ENCODE results near the gene VPS51.

The VPS51 gene

DNA sequence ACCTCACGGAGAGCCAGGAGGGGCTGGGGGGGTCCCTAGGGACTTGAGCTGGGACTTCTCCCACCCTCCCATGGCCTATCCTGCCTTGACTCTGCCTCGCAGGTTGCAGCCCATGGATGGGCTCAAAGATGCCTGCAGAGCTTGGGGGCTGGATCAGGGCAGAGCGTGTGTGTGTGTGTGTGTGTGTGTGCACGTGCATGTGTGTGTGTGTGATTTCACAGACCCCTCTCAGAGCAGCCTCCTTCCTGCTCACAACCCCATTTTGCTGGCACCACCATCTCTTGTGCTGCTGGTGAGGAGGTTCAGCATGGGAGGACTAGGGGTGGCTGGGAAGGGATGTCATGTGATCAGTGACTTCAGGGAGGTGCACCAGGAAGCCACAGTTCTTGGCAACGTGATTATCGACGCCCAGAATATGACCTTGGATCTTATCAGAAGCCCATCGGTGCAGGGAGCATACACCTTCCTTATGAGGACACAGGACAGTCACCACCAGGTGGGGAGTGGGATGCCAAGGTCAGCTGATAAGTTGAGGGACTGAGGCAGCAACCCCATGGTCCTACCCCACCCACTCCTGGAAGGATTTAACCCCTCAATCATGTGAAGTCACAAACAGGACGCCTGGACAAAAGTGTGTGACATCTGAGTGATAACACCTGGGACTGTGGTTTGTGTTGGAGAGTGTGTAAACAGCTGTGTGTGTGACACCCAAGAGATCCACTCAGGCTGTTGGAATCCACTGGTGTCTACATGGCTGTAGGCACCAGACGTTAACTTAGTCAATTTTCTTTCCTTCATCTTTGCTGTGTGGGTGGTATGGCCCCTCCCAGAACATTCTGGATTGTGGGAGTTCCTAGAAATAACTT lies 35.8 kb upstream of the VPS51 start:
- no peak overlapping the region for H3K27ac ChIP-seq (ENCODE audit: low read depth, low read length)
- no peaks in the 10 kb centered on the region for H3K4me1 ChIP-seq (ENCODE audit: insufficient read depth, low read length)
- H3K27me3 ChIP-seq (ENCODE audit: insufficient read depth, low read length): no peaks in the 10 kb centered on the region
- no peak overlapping the region for H3K4me3 ChIP-seq (ENCODE audit: low read length)
- WGBS: 89% methylated on average over 9 of the region's 10 CpGs
- H3K9me3 ChIP-seq (ENCODE audit: insufficient read depth, low read depth, low read length): no peaks in the 10 kb centered on the region
- H3K9ac ChIP-seq (ENCODE audit: low read depth, low read length): no peak overlapping the region
- no peaks in the 10 kb centered on the region for H3K36me3 ChIP-seq (ENCODE audit: insufficient read depth, low read length)

DNA sequence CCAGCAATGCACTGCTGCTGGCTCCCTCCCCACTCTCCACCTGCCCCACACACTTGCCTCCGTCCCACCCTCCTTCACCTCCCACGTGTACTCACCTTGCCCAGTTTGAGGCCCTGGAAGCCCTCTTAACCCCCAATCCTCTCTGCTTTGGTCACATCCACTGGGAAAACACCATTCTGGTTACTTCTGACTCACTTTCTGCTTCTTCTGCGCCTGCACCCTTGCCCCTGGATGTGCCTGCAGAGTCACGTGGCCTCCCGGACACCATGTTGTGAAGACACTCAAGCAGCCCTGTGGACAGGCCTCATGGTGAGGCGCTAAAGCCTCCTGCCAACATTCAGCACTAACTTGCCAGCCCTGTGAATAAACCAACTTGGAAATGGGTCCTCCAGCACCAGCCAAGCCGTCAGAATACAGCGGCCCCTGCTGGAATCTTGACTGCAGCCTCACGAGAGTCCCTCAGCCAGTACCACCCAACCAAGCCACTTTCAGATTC lies 35.1 kb upstream of the VPS51 start:
- Histone ChIP-seq H3K9ac (ENCODE audit: low read depth, low read length) (no peak overlapping the region), H3K4me3 (ENCODE audit: low read length) (no peak overlapping the region), H3K9me3 (ENCODE audit: insufficient read depth, low read depth, low read length) (no peaks in the 10 kb centered on the region), H3K27ac (ENCODE audit: low read depth, low read length) (no peak overlapping the region), H3K4me1 (ENCODE audit: insufficient read depth, low read length) (no peaks in the 10 kb centered on the region), H3K36me3 (ENCODE audit: insufficient read depth, low read length) (no peaks in the 10 kb centered on the region), H3K27me3 (ENCODE audit: insufficient read depth, low read length) (no peaks in the 10 kb centered on the region)
- WGBS: 70% methylated on average over 9 of the region's 9 CpGs

DNA sequence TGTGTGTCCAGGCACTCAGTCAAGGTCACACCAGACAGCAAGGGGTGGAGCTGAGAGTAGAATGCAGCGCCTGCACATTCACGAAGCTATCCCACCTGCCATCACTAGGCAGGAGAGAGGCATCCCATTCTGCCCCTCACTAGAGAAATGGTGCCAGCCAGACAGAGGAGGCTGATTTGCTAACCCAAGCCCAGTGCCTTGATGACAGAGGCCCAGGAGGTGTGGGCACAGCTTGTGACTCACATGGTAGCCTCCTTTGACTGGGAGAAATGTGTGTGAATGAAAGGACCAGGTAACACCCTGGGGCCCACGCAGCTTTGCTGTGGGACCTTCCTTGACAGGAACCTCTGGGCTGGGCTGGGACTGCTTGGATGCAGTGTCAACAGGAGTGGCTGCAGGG lies 32.5 kb upstream of the VPS51 start:
- Histone ChIP-seq H3K27me3 (ENCODE audit: insufficient read depth, low read length) (no peaks in the 10 kb centered on the region), H3K9ac (ENCODE audit: low read depth, low read length) (no peak overlapping the region), H3K4me1 (ENCODE audit: insufficient read depth, low read length) (peaks cover 17% of the 10 kb centered on the region), H3K36me3 (ENCODE audit: insufficient read depth, low read length) (no peaks in the 10 kb centered on the region), H3K4me3 (ENCODE audit: low read length) (no peak overlapping the region), H3K27ac (ENCODE audit: low read depth, low read length) (no peak overlapping the region), H3K9me3 (ENCODE audit: insufficient read depth, low read depth, low read length) (no peaks in the 10 kb centered on the region)
- WGBS: 82% methylated on average over 3 of the region's 3 CpGs

DNA sequence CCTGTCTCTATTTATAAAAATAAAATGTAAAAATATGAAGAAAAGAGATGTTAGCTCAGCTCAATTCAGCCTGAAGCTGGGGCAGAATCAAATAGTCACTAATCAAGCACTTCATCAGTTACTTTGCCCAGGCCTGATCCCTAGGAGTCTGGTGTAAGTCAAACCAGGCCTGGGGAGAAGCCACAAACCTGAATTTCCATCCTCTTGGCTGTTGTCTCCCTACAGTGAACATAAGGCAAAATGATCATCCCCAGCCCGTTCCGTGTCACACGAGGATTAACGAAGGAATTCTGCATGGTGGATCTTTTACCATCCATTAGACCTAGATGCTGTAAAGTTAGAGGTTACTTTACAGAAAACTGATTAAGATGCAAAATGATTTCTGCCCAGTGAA lies 31.2 kb upstream of the VPS51 start:
- Histone ChIP-seq H3K36me3 (ENCODE audit: insufficient read depth, low read length) (no peaks in the 10 kb centered on the region), H3K4me3 (ENCODE audit: low read length) (no peak overlapping the region), H3K9ac (ENCODE audit: low read depth, low read length) (no peak overlapping the region), H3K27ac (ENCODE audit: low read depth, low read length) (no peak overlapping the region), H3K4me1 (ENCODE audit: insufficient read depth, low read length) (peaks cover 17% of the 10 kb centered on the region), H3K27me3 (ENCODE audit: insufficient read depth, low read length) (no peaks in the 10 kb centered on the region), H3K9me3 (ENCODE audit: insufficient read depth, low read depth, low read length) (no peaks in the 10 kb centered on the region)
- 96% methylated on average over 4 of the region's 4 CpGs for WGBS

DNA sequence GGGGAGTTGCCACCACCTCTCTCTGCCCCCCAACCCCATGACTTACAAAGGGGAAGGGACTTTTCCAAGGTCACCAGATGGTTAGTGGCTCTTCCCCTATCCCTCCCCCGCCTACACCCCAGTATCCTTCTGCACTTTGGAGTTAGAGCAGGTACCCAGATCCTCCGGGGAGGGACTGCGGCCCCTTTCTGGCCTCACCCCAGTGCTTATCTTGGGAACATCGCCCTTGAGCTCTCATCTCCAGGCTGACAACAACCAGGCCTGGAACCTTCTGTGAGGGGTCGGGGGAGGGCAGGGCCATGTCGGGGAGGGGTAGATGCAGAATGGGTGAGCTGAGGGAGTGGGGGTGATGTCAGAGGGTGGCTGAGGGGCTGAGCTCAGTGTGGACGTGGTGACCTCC lies 30.2 kb upstream of the VPS51 start:
- H3K27me3 ChIP-seq (ENCODE audit: insufficient read depth, low read length): no peaks in the 10 kb centered on the region
- H3K36me3 ChIP-seq (ENCODE audit: insufficient read depth, low read length): no peaks in the 10 kb centered on the region
- WGBS: 87% methylated on average over 7 of the region's 7 CpGs
- peaks cover 17% of the 10 kb centered on the region for H3K4me1 ChIP-seq (ENCODE audit: insufficient read depth, low read length)
- H3K27ac ChIP-seq (ENCODE audit: low read depth, low read length): no peak overlapping the region
- no peak overlapping the region for H3K9ac ChIP-seq (ENCODE audit: low read depth, low read length)
- H3K4me3 ChIP-seq (ENCODE audit: low read length): no peak overlapping the region
- H3K9me3 ChIP-seq (ENCODE audit: insufficient read depth, low read depth, low read length): no peaks in the 10 kb centered on the region

DNA sequence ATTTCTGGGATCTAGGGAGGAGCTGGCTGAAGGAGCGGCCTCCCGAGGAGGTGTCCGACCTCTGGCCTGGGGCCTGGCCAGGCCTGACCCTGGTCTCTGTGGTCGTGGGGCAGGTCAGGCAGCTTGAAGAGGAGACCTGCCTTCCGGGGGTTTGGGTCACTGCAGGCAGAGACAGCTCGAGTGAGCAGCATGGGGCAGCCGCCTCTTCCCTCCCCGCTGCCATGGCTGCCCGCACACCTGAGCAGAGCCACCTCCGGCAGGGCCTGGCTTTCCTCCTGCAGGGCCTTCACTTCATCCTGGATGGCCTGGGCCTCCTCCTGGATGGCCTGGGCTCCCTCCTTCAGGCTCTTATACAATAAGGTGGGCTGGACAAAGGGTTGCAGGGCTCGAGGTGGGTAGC lies 29.7 kb upstream of the VPS51 start:
- Histone ChIP-seq H3K9me3 (ENCODE audit: insufficient read depth, low read depth, low read length) (no peaks in the 10 kb centered on the region), H3K4me3 (ENCODE audit: low read length) (no peak overlapping the region; the same call in 1 of the 2 replicates), H3K27ac (ENCODE audit: low read depth, low read length) (peak overlapping the region; percentile 14; the same call in 1 of the 2 replicates), H3K4me1 (ENCODE audit: insufficient read depth, low read length) (peaks cover 17% of the 10 kb centered on the region), H3K36me3 (ENCODE audit: insufficient read depth, low read length) (no peaks in the 10 kb centered on the region), H3K27me3 (ENCODE audit: insufficient read depth, low read length) (no peaks in the 10 kb centered on the region), H3K9ac (ENCODE audit: low read depth, low read length) (peak overlapping the region; percentile 54)
- WGBS: 83% methylated on average over 11 of the region's 11 CpGs

DNA sequence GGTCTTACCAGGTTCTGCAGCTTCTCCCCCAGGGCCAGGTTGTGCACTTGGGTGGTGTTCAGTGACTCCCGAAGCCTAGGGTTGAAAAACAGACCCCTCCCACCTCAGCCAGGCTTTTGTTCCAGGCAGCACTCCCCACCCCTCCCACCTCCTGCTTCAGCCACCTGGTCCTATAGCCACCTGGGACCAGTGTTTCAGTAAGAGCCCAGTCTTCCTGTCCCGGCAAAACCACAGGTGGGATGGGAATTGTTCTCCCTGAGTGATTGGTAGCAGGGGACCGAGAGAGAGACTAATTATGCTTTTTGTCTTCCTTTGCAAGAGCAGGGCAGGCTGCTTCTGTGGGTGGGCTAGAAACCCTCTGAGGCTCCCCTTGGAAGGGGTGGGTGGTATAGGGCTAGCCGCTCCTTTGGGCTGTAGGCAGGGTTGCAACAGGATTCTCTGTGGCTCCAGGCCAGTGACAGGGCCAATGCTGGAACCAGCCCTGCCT lies 29.2 kb upstream of the VPS51 start:
- H3K9ac ChIP-seq (ENCODE audit: low read depth, low read length): peak overlapping the region; percentile 54
- 59% methylated on average over 4 of the region's 4 CpGs for WGBS

DNA sequence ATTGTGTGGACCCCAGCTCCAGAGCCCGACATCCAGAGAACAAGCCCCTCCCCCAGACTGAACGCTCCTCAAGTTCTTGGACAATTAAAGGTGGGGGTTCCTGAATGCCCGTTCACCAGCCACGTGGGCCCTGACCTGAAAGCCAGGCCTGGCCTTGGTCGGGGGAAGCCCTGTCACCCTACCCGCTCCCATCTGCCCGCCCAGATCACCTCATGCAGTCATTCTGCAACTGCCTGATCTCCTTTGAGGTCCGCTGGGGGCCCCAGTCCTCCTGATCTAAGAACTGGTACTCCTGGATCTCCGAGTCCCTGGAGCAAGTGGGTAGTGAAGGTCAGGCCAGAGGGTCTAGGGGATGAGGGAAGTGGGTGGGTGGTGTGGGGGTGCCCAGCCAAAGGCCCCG lies 28.6 kb upstream of the VPS51 start:
- Histone ChIP-seq H3K27me3 (ENCODE audit: insufficient read depth, low read length) (no peaks in the 10 kb centered on the region), H3K4me1 (ENCODE audit: insufficient read depth, low read length) (peaks cover 17% of the 10 kb centered on the region), H3K27ac (ENCODE audit: low read depth, low read length) (peak overlapping the region; percentile 14), H3K36me3 (ENCODE audit: insufficient read depth, low read length) (no peaks in the 10 kb centered on the region), H3K9me3 (ENCODE audit: insufficient read depth, low read depth, low read length) (no peaks in the 10 kb centered on the region), H3K4me3 (ENCODE audit: low read length) (no peak overlapping the region), H3K9ac (ENCODE audit: low read depth, low read length) (no peak overlapping the region)
- 86% methylated on average over 10 of the region's 10 CpGs for WGBS

More for the DNA sequence above, 29.2 kb upstream of the VPS51 start:
- no peaks in the 10 kb centered on the region for H3K9me3 ChIP-seq (ENCODE audit: insufficient read depth, low read depth, low read length)
- peak overlapping the region; percentile 14; the same call in 1 of the 2 replicates for H3K27ac ChIP-seq (ENCODE audit: low read depth, low read length)
- H3K27me3 ChIP-seq (ENCODE audit: insufficient read depth, low read length): no peaks in the 10 kb centered on the region
- H3K4me3 ChIP-seq (ENCODE audit: low read length): no peak overlapping the region; the same call in 1 of the 2 replicates
- peaks cover 17% of the 10 kb centered on the region for H3K4me1 ChIP-seq (ENCODE audit: insufficient read depth, low read length)
- H3K36me3 ChIP-seq (ENCODE audit: insufficient read depth, low read length): no peaks in the 10 kb centered on the region

DNA sequence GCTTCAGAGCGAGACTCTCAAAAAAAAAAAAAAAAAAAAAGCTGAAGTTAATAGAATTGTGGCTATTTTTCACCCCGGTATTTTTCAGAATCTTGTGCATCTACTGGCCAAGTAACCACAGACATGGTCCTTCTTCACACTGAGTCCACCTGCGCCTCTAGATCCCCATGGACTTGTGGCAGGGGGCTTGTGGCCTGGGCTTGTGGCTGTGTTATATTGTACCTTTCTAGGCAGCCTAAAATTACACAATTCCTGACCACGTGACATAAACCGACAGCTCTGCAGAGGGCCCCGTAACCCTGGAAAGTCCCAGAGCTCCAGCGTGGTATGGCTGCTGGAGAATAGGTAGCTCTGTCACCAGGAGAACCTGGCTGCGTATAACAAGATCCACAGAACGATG lies 26.8 kb upstream of the VPS51 start:
- WGBS: 83% methylated on average over 9 of the region's 9 CpGs
- H3K36me3 ChIP-seq (ENCODE audit: insufficient read depth, low read length): no peaks in the 10 kb centered on the region
- no peaks in the 10 kb centered on the region for H3K9me3 ChIP-seq (ENCODE audit: insufficient read depth, low read depth, low read length)
- H3K9ac ChIP-seq (ENCODE audit: low read depth, low read length): no peak overlapping the region
- H3K27ac ChIP-seq (ENCODE audit: low read depth, low read length): no peak overlapping the region
- H3K27me3 ChIP-seq (ENCODE audit: insufficient read depth, low read length): no peaks in the 10 kb centered on the region
- H3K4me3 ChIP-seq (ENCODE audit: low read length): no peak overlapping the region
- H3K4me1 ChIP-seq (ENCODE audit: insufficient read depth, low read length): peaks cover 17% of the 10 kb centered on the region

DNA sequence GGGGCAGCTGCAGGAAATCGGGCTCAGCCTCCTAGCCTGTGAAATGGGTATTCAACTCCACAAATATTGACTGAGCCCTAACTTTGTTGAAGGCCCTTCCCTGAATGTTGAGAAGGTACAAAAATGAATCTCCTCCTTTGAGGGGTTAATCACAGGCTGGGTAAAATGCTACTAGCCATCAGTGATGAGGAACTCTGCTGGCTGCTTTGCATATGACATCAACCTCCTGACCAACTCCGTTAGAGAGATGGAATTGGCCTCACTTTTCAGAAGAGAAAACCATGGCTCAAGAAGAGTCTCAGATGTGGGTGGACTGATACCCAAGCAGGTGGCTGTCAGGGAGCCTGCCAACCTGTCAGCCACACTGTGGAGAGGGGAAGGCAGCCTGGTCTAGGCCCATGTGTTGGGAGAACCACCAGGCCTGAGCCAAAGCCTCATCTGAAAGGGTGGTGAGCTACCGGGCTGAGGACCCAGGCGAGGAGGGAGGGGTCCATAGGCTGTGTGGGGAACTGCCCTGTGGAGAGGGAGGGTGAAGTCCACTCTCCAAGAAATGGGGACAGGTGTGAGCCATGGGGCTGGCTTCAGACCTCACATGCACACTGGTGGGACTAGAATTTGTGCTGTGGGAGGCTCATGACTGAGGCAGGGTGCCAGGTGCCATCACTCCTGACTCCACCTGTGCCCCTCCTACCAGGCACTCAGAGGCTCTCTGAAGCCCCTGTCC lies 23.9 kb upstream of the VPS51 start:
- Histone ChIP-seq H3K36me3 (ENCODE audit: insufficient read depth, low read length) (peaks cover 12% of the 10 kb centered on the region), H3K4me1 (ENCODE audit: insufficient read depth, low read length) (peaks cover 7% of the 10 kb centered on the region), H3K27ac (ENCODE audit: low read depth, low read length) (no peak overlapping the region), H3K4me3 (ENCODE audit: low read length) (no peak overlapping the region), H3K9me3 (ENCODE audit: insufficient read depth, low read depth, low read length) (no peaks in the 10 kb centered on the region), H3K9ac (ENCODE audit: low read depth, low read length) (no peak overlapping the region), H3K27me3 (ENCODE audit: insufficient read depth, low read length) (no peaks in the 10 kb centered on the region)
- 80% methylated on average over 4 of the region's 4 CpGs for WGBS

DNA sequence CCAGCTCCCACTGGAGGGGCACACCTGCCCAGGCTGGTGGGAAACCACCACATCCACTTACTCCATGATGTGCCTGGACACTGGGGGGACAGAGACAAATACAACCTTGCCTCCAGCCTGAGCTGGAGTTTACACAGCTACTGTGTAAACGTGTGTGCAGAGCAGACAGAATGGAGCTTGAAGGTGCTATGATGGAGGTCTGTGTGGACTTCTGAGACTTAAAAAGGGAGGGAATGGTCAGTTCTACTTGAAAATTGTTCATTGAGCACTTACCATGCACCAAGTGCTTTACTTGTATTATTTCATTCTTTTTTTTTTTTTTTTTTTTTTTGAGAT lies 23.4 kb upstream of the VPS51 start:
- peaks cover 18% of the 10 kb centered on the region for H3K36me3 ChIP-seq (ENCODE audit: insufficient read depth, low read length)
- H3K4me3 ChIP-seq (ENCODE audit: low read length): no peak overlapping the region
- no peaks in the 10 kb centered on the region for H3K27me3 ChIP-seq (ENCODE audit: insufficient read depth, low read length)
- WGBS: 76% methylated on average over 1 of the region's 1 CpG
- peaks cover 1% of the 10 kb centered on the region; the same call in 1 of the 2 replicates for H3K4me1 ChIP-seq (ENCODE audit: insufficient read depth, low read length)
- H3K9me3 ChIP-seq (ENCODE audit: insufficient read depth, low read depth, low read length): no peaks in the 10 kb centered on the region
- H3K27ac ChIP-seq (ENCODE audit: low read depth, low read length): no peak overlapping the region
- H3K9ac ChIP-seq (ENCODE audit: low read depth, low read length): no peak overlapping the region
